Natural killer cell (primary cell): Measurements from ENCODE around the gene TULP1. TPM values are rescaled to one million over a fixed set of nuclear protein-coding genes. Genes with fewer than 3 reads are reported as not detected.

Source experiments
- ATAC-seq, 3 donors: fragments of 150-1000 bp in 2 of 3; fragments of 200-7000 bp in 1 of 3; cut with Tn5 transposase; 1 replicate in 1 of 3; 2 replicates in 2 of 3; pipeline ENCODE4 v1.10.0; 2021; ENCODE audit warnings: mild to moderate bottlenecking in 2 of 3, moderate library complexity in 2 of 3
- DNase-seq, 2 donors: peaks; one replicate each; pipeline versions ENCODE4 v3.0.0 to v3.0.0-alpha.2; 2013 to 2021; ENCODE audit warnings: mixed read lengths in 1 of 2
- H3K27ac ChIP-seq: one replicate; pipeline ENCODE4 v1.5.1; 2013; ENCODE audit warnings: mild to moderate bottlenecking, low read length
- H3K27me3 ChIP-seq: one replicate; pipeline ENCODE4 v1.6.1; 2013; ENCODE audit warnings: low read length; ENCODE audit not compliant: control insufficient read depth, insufficient read depth
- H3K36me3 ChIP-seq: one replicate; pipeline ENCODE4 v1.6.1; 2013; ENCODE audit warnings: low read length; ENCODE audit not compliant: control insufficient read depth, insufficient read depth
- H3K4me1 ChIP-seq: one replicate; pipeline ENCODE4 v1.6.1; 2013; ENCODE audit warnings: low read length; ENCODE audit not compliant: control insufficient read depth, insufficient read depth
- H3K4me3 ChIP-seq: one replicate; pipeline ENCODE4 v1.5.1; 2013; ENCODE audit warnings: low read length
- H3K9me3 ChIP-seq: one replicate; pipeline ENCODE4 v1.6.1; 2013; ENCODE audit warnings: low read length; ENCODE audit not compliant: control insufficient read depth, insufficient read depth
- H3K27ac Mint-ChIP-seq, 2 donors: one replicate each; pipeline ENCODE4 v1.8.0; 2022; ENCODE audit warnings: mild to moderate bottlenecking in 2 of 2, mixed read lengths in 2 of 2, moderate library complexity in 1 of 2
- H3K27me3 Mint-ChIP-seq, 2 donors: one replicate each; pipeline ENCODE4 v1.8.0; 2022; ENCODE audit warnings: low read depth in 2 of 2, mixed read lengths in 2 of 2
- H3K36me3 Mint-ChIP-seq: one replicate; pipeline ENCODE4 v1.8.0; 2022; ENCODE audit warnings: mixed read lengths
- H3K4me1 Mint-ChIP-seq, 2 donors: one replicate each; pipeline ENCODE4 v1.8.0; 2022; ENCODE audit warnings: mixed read lengths in 2 of 2
- H3K4me3 Mint-ChIP-seq: one replicate; pipeline ENCODE4 v1.8.0; 2022; ENCODE audit warnings: mild to moderate bottlenecking, moderate library complexity, mixed read lengths
- H3K9me3 Mint-ChIP-seq, 2 donors: one replicate each; pipeline ENCODE4 v1.8.0; 2022; ENCODE audit warnings: mixed read lengths in 2 of 2
- WGBS: methylation state at CpG from one replicate; pipeline ENCODE4 v1.1.7; 2013; ENCODE audit warnings: missing lambda C conversion rate; ENCODE audit not compliant: insufficient coverage; 5-methylcytosine and 5-hydroxymethylcytosine counted together
- intact Hi-C: fragments of 100-400 bp; cut with micrococcal nuclease; formaldehyde crosslinking; loops from one replicate; pipeline ENCODE4 v1.14.2; 2022
- total RNA-seq, 4 donors: library from RNA; stranded (reverse); fragments of 120-200 nt in 1 of 4; gene quantifications; one replicate each; pipeline versions ENCODE4 v1.2.3 to v1.2.4, GENCODE V29; 2013 to 2022
- TF ChIP-seq, protein P1 (sequence below): fragments of 200-600 bp; IDR thresholded peaks from one replicate; pipeline ENCODE4 v1.8.0; 2022; ENCODE audit warnings: antibody characterized with exemption

Gene TULP1
- total RNA-seq, 3 donors from 2014 or later (not counting 1 experiment from before 2014, with no cell fraction given): not detected

DNA sequence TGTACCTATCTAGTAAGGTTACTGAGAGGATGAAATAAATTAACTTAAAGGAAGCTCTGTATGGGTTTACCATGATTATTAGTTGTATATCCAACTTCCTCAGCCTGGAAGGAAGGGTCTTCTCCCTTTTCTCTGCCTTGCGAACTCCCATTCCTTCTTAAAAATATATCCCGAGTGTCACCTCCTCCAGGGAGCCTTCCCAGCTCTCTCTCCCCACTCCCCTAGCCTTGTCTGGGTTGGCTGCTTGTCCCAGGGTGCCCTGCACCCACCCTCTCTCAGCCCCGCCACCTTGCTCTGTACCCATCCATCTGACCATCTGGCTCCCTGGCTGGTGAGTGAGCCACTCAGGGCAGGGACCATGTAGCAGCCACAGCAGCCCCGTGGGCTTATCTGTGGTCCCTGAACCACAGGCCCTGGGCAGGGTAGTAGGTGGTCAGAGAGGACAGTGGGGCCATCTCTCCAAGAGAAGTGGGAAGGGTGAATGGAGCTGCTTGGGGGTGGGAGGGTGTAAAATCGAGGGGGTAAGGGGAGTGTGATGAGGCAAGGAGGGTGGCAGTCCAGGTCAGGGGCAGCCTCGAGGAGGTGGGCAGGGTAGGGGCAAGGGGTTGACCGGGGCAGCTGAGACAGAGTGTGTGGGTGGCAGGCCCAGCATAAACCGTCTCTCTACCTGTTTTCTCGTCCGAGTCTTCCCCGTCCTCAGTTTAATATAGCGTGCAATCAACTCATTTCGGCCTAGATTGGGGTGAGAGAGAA, 28.6 kb downstream of the TULP1 start:
- H3K4me3 Mint-ChIP-seq: no peak overlapping the region
- H3K27me3 ChIP-seq: no peaks in the 10 kb centered on the region
- H3K36me3 ChIP-seq: no peaks in the 10 kb centered on the region
- no peaks in the 10 kb centered on the region for H3K36me3 Mint-ChIP-seq
- H3K9me3 Mint-ChIP-seq: no peaks in the 10 kb centered on the region
- ATAC-seq (no peak), DNase-seq (no peak)
- H3K4me1 Mint-ChIP-seq: peaks cover 0 to 7% of the 10 kb centered on the region in 2 donors
- no peaks in the 10 kb centered on the region for H3K27me3 Mint-ChIP-seq
- H3K27ac Mint-ChIP-seq: no peak overlapping the region
- intact Hi-C loops: no loop called here
- TF ChIP-seq, protein P1, sequence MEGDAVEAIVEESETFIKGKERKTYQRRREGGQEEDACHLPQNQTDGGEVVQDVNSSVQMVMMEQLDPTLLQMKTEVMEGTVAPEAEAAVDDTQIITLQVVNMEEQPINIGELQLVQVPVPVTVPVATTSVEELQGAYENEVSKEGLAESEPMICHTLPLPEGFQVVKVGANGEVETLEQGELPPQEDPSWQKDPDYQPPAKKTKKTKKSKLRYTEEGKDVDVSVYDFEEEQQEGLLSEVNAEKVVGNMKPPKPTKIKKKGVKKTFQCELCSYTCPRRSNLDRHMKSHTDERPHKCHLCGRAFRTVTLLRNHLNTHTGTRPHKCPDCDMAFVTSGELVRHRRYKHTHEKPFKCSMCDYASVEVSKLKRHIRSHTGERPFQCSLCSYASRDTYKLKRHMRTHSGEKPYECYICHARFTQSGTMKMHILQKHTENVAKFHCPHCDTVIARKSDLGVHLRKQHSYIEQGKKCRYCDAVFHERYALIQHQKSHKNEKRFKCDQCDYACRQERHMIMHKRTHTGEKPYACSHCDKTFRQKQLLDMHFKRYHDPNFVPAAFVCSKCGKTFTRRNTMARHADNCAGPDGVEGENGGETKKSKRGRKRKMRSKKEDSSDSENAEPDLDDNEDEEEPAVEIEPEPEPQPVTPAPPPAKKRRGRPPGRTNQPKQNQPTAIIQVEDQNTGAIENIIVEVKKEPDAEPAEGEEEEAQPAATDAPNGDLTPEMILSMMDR: no peak
- no peaks in the 10 kb centered on the region for H3K9me3 ChIP-seq
- no peak overlapping the region for H3K27ac ChIP-seq
- H3K4me3 ChIP-seq: no peak overlapping the region
- WGBS: 83% methylated on average over 13 of the region's 13 CpGs
- peaks cover 6% of the 10 kb centered on the region for H3K4me1 ChIP-seq

DNA sequence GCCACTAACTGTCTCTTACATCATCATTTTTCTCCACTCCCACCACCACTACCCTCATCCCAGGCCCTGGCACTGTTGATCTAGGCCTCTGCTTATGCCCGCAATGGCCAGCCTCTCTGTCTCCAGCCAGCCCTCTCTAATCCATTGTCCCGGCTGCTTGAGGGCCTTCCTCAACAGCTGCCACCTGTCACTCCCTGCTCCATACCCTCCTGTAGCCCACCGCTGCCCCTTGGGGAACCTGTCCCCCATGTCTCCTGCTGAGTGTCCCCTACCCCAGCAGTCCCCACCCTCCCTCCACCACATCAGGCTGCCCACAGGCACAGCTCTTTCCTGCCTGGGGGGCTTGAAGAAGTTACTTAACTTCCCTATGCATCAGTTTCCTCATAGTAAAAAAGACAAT, 29.2 kb downstream of the TULP1 start:
- Mint-ChIP-seq H3K27me3 (no peaks in the 10 kb centered on the region), H3K9me3 (no peaks in the 10 kb centered on the region), H3K36me3 (no peaks in the 10 kb centered on the region), H3K4me1 (peaks cover 0 to 7% of the 10 kb centered on the region in 2 donors), H3K27ac (no peak overlapping the region), H3K4me3 (no peak overlapping the region)
- ATAC-seq (no peak), DNase-seq (no peak)
- intact Hi-C loops: no loop called here
- TF ChIP-seq, protein P1: no peak
- no peaks in the 10 kb centered on the region for H3K9me3 ChIP-seq
- no peak overlapping the region for H3K4me3 ChIP-seq
- H3K27me3 ChIP-seq: no peaks in the 10 kb centered on the region
- no peaks in the 10 kb centered on the region for H3K36me3 ChIP-seq
- H3K4me1 ChIP-seq: peaks cover 6% of the 10 kb centered on the region
- 89% methylated on average over 3 of the region's 3 CpGs for WGBS
- H3K27ac ChIP-seq: no peak overlapping the region

DNA sequence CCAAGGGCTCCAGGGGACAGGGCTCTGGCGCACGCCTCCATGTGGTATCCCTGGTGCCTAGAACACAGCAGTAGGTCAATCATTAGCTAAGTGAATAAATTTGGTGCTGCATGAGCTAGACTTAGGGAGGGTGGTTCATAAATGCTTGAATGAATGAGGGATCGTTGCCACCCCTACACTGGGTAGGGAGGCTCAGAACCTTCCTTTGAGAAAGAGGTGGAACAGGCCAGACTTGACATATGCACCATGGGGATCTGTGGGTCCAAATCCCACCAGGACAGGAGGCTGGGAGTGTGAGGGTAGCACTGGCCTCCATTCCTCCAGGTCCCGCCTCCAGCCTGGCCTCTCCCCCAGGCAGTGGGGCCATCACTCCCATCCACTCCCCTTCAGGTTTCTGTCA, 29.6 kb downstream of the TULP1 start:
- H3K27ac ChIP-seq: no peak overlapping the region
- no peaks in the 10 kb centered on the region for H3K9me3 Mint-ChIP-seq
- H3K36me3 ChIP-seq: no peaks in the 10 kb centered on the region
- no peak for DNase-seq
- WGBS: 98% methylated on average over 4 of the region's 4 CpGs
- no peak overlapping the region for H3K4me3 ChIP-seq
- H3K27me3 Mint-ChIP-seq: no peaks in the 10 kb centered on the region
- no peaks in the 10 kb centered on the region for H3K27me3 ChIP-seq
- H3K27ac Mint-ChIP-seq: no peak overlapping the region
- H3K4me1 ChIP-seq: peaks cover 3% of the 10 kb centered on the region
- ATAC-seq: no peak
- TF ChIP-seq, protein P1: no peak
- no peak overlapping the region for H3K4me3 Mint-ChIP-seq
- H3K9me3 ChIP-seq: no peaks in the 10 kb centered on the region
- H3K4me1 Mint-ChIP-seq: peaks cover 0 to 4% of the 10 kb centered on the region in 2 donors
- no peaks in the 10 kb centered on the region for H3K36me3 Mint-ChIP-seq
- intact Hi-C loops: no loop called here

DNA sequence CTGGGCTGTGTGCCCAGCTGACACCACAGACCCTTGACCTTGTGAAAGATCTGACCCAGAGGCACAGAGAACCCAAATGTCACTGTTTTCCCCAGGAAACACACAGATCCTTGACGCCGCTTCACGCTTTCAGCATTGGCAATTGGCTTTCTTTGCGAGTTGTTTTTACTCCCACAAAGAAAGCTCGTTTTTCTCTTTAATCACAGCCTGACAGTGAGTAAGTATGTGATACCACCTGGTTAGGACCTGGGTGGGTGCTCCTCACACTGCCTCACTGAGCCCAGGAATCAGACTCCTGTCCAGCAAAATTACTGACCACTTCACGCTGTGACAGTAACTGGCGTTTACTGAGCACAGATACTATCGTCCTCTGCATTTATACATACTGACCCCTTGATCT, 31.5 kb downstream of the TULP1 start:
- Histone ChIP-seq H3K27ac (no peak overlapping the region), H3K36me3 (no peaks in the 10 kb centered on the region), H3K27me3 (no peaks in the 10 kb centered on the region), H3K9me3 (no peaks in the 10 kb centered on the region), H3K4me1 (no peaks in the 10 kb centered on the region), H3K4me3 (no peak overlapping the region)
- no peak overlapping the region for H3K27ac Mint-ChIP-seq
- no peaks in the 10 kb centered on the region for H3K9me3 Mint-ChIP-seq
- H3K4me1 Mint-ChIP-seq: no peaks in the 10 kb centered on the region
- DNase-seq (no peak), ATAC-seq (no peak)
- H3K4me3 Mint-ChIP-seq: no peak overlapping the region
- TF ChIP-seq, protein P1: no peak
- H3K27me3 Mint-ChIP-seq: no peaks in the 10 kb centered on the region
- intact Hi-C loops: no loop called here
- WGBS: 88% methylated on average over 8 of the region's 8 CpGs
- no peaks in the 10 kb centered on the region for H3K36me3 Mint-ChIP-seq
